H9 (cell line): ENCODE data around the gene THAP4. TPM values are rescaled to one million over a fixed set of nuclear protein-coding genes. Genes with fewer than 3 reads are reported as not detected.
A peak's percentile ranks its signal among the peaks of the same experiment; 100 is the strongest.

Source experiments
- DNase-seq: peaks from one replicate; pipeline ENCODE4 v3.0.0-alpha.2; 2017
- H2AFZ ChIP-seq: one replicate; pipeline ENCODE4 v1.6.1; 2013; ENCODE audit warnings: mild to moderate bottlenecking, low read length, control low read depth, moderate library complexity
- H2AK5ac ChIP-seq: 2 replicates; pipeline ENCODE4 v1.6.1; 2013; ENCODE audit warnings: low read length, control low read depth, mixed read lengths; ENCODE audit not compliant: insufficient read length
- H2BK120ac ChIP-seq: one replicate; pipeline ENCODE4 v1.6.1; 2013; ENCODE audit warnings: low read depth, mild to moderate bottlenecking, low read length, control low read depth, inconsistent platforms; ENCODE audit not compliant: poor library complexity, severe bottlenecking
- H2BK12ac ChIP-seq: 2 replicates; pipeline ENCODE4 v1.6.1; 2013; ENCODE audit warnings: low read length, control low read depth, mixed read lengths, low read depth; ENCODE audit not compliant: insufficient read length
- H2BK15ac ChIP-seq: 2 replicates; pipeline ENCODE4 v1.6.1; 2013; ENCODE audit warnings: low read depth, low read length, control low read depth
- H2BK20ac ChIP-seq: one replicate; pipeline ENCODE4 v1.6.1; 2013; ENCODE audit warnings: low read depth, mild to moderate bottlenecking, low read length, control low read depth, inconsistent platforms; ENCODE audit not compliant: poor library complexity, severe bottlenecking
- H2BK5ac ChIP-seq: 2 replicates; pipeline ENCODE4 v1.6.1; 2013; ENCODE audit warnings: low read length, control low read depth, mixed read lengths; ENCODE audit not compliant: insufficient read length
- H3K14ac ChIP-seq: 2 replicates; pipeline ENCODE4 v1.6.1; 2013; ENCODE audit warnings: low read length, control low read depth; ENCODE audit not compliant: insufficient read depth
- H3K18ac ChIP-seq: 2 replicates; pipeline ENCODE4 v1.6.1; 2013; ENCODE audit warnings: low read depth, mild to moderate bottlenecking, mixed read lengths, low read length, control low read depth; ENCODE audit not compliant: insufficient read length
- H3K23ac ChIP-seq: 2 replicates; pipeline ENCODE4 v1.6.1; 2013; ENCODE audit warnings: low read length, control low read depth, mixed read lengths, low read depth; ENCODE audit not compliant: insufficient read length
- H3K23me2 ChIP-seq: 2 replicates; pipeline ENCODE4 v1.6.1; 2013; ENCODE audit warnings: low read depth, mild to moderate bottlenecking, mixed read lengths, low read length, control low read depth; ENCODE audit not compliant: insufficient read length, poor library complexity, severe bottlenecking
- H3K27ac ChIP-seq: 2 replicates; pipeline ENCODE4 v1.5.1; 2013; ENCODE audit warnings: low read length, control low read depth, mixed read lengths, low read depth; ENCODE audit not compliant: insufficient read length
- H3K27me3 ChIP-seq: 2 replicates; pipeline ENCODE4 v1.6.1; 2013; ENCODE audit warnings: low read length, control low read depth, inconsistent platforms; ENCODE audit not compliant: insufficient read depth
- H3K4ac ChIP-seq: 2 replicates; pipeline ENCODE4 v1.6.1; 2013; ENCODE audit warnings: low read depth, mild to moderate bottlenecking, control low read depth, inconsistent platforms, low read length, moderate library complexity
- H3K4me1 ChIP-seq: 2 replicates; pipeline ENCODE4 v1.6.1; 2013; ENCODE audit warnings: low read length, control low read depth, inconsistent platforms; ENCODE audit not compliant: insufficient read depth
- H3K4me2 ChIP-seq: 2 replicates; pipeline ENCODE4 v1.6.1; 2013; ENCODE audit warnings: low read length, control low read depth, mixed read lengths; ENCODE audit not compliant: insufficient read length, insufficient read depth
- H3K56ac ChIP-seq: 2 replicates; pipeline ENCODE4 v1.6.1; 2013; ENCODE audit warnings: low read depth, mild to moderate bottlenecking, mixed read lengths, low read length, control low read depth; ENCODE audit not compliant: insufficient read length
- H3K79me1 ChIP-seq: 2 replicates; pipeline ENCODE4 v1.6.1; 2013; ENCODE audit warnings: low read depth, mild to moderate bottlenecking, moderate library complexity, low read length, control low read depth, inconsistent platforms; ENCODE audit not compliant: insufficient read depth, poor library complexity, severe bottlenecking
- H3K79me2 ChIP-seq: 2 replicates; pipeline ENCODE4 v1.6.1; 2013; ENCODE audit warnings: low read length, control low read depth, inconsistent platforms; ENCODE audit not compliant: insufficient read depth
- H3K9ac ChIP-seq: 2 replicates; pipeline ENCODE4 v1.6.1; 2013; ENCODE audit warnings: low read length, control low read depth, mixed read lengths; ENCODE audit not compliant: insufficient read length; ENCODE audit errors: extremely low read depth
- H3K9me3 ChIP-seq: one replicate; pipeline ENCODE4 v1.6.1; 2013; ENCODE audit warnings: low read depth, low read length, inconsistent platforms; ENCODE audit not compliant: control insufficient read depth
- H3T11ph ChIP-seq: one replicate; pipeline ENCODE4 v1.6.1; 2013; ENCODE audit warnings: mild to moderate bottlenecking, low read length, control low read depth, inconsistent platforms
- H4K20me1 ChIP-seq: one replicate; pipeline ENCODE4 v1.6.1; 2013; ENCODE audit not compliant: control insufficient read depth, insufficient read length, insufficient read depth
- H4K5ac ChIP-seq: 2 replicates; pipeline ENCODE4 v1.6.1; 2013; ENCODE audit warnings: low read depth, mild to moderate bottlenecking, mixed read lengths, low read length, control low read depth; ENCODE audit not compliant: insufficient read length
- H4K8ac ChIP-seq: replicated peaks from 2 replicates; pipeline ENCODE4 v1.6.1; 2013; ENCODE audit warnings: low read length, control low read depth, mixed read lengths, low read depth; ENCODE audit not compliant: insufficient read length
- H4K91ac ChIP-seq: 2 replicates; pipeline ENCODE4 v1.6.1; 2013; ENCODE audit warnings: low read depth, mild to moderate bottlenecking, moderate library complexity, mixed read lengths, low read length, control low read depth; ENCODE audit not compliant: insufficient read length
- H3K27ac Mint-ChIP-seq, 3 experiments: 2 replicates in 2 of 3; 3 replicates in 1 of 3; pipeline ENCODE4 v1.8.0; 2020 to 2021; ENCODE audit warnings: mixed read lengths in 3 of 3, mild to moderate bottlenecking in 1 of 3, moderate library complexity in 1 of 3
- H3K27me3 Mint-ChIP-seq: 2 replicates; pipeline ENCODE4 v1.8.0; 2021; ENCODE audit warnings: low read depth, mild to moderate bottlenecking, moderate library complexity, mixed read lengths
- H3K36me3 Mint-ChIP-seq, 3 experiments: 2 replicates in 2 of 3; 3 replicates in 1 of 3; pipeline ENCODE4 v1.8.0; 2020 to 2021; ENCODE audit warnings: low read depth in 3 of 3, mixed read lengths in 3 of 3; ENCODE audit not compliant: insufficient read depth in 1 of 3
- H3K4me1 Mint-ChIP-seq, 2 experiments: 2 replicates each; pipeline ENCODE4 v1.8.0; 2020; ENCODE audit warnings: mixed read lengths in 2 of 2
- H3K4me3 Mint-ChIP-seq, 2 experiments: 2 replicates in 1 of 2; 3 replicates in 1 of 2; pipeline ENCODE4 v1.8.0; 2020 to 2021; ENCODE audit warnings: mild to moderate bottlenecking in 2 of 2, mixed read lengths in 2 of 2, moderate library complexity in 1 of 2
- H3K9me3 Mint-ChIP-seq, 2 experiments: 2 replicates in 1 of 2; 3 replicates in 1 of 2; pipeline ENCODE4 v1.8.0; 2020; ENCODE audit warnings: mild to moderate bottlenecking in 2 of 2, mixed read lengths in 2 of 2, moderate library complexity in 1 of 2
- WGBS: extraction: QIAGEN DNeasy Blood & Tissue Kit; methylation state at CpG from one replicate; pipeline ENCODE4 v1.1.7; 2013; ENCODE audit warnings: missing lambda C conversion rate, low lambda C conversion rate, mixed read lengths; ENCODE audit not compliant: insufficient read length; ENCODE audit errors: extremely low coverage; 5-methylcytosine and 5-hydroxymethylcytosine counted together
- total RNA-seq: library from RNA; stranded (reverse); gene quantifications from 2 replicates; pipeline ENCODE4 v1.2.1, GENCODE V29; 2021
- TF ChIP-seq, protein P1 (sequence below): fragments of 200-600 bp; sonication (generic); conservative IDR thresholded peaks from 3 replicates; pipeline ENCODE4 v1.8.0; 2021; ENCODE audit warnings: antibody characterized with exemption, mild to moderate bottlenecking

Gene THAP4
- total RNA-seq, 1 experiment from 2014 or later = 70.6 TPM

DNA sequence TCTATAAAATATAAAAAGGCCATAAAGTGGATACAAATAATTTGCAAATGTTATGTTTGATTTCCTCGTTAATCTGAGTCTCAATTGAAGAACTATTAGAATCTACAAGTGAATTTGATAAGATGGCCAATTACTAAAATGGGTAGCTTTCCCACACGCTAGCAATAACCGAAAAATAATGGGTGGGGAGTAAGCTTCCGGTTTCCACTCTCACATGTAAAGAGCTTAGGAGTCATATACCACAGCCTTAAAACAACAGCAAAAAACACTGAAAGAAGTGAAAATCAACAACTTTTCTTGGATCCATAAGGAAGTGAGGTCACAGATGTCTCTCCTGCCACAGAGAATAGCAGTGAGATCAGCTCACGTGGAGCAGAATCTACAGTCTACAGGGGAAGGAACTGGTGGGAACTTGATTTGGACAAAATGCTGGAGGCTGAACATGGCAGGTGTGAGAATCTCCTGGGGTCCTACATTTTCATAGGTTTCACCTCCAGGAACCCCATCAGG is 18.6 kb downstream of the THAP4 start:
- H2BK15ac ChIP-seq = no peak overlapping the region
- peaks cover 12 to 16% of the 10 kb centered on the region in 2 experiments for H3K4me1 Mint-ChIP-seq
- DNase-seq = no peak
- no peak overlapping the region for H2BK12ac ChIP-seq
- H2AFZ ChIP-seq = no peak overlapping the region
- H3K79me2 ChIP-seq = no peaks in the 10 kb centered on the region; the same call in 1 of the 2 replicates
- no peak overlapping the region for H3K18ac ChIP-seq
- H3K4me2 ChIP-seq = no peak overlapping the region
- no peak overlapping the region for H3K14ac ChIP-seq
- H3K9me3 ChIP-seq = no peaks in the 10 kb centered on the region
- no peak overlapping the region for H2AK5ac ChIP-seq
- H3K4ac ChIP-seq = no peak overlapping the region
- TF ChIP-seq, protein P1, sequence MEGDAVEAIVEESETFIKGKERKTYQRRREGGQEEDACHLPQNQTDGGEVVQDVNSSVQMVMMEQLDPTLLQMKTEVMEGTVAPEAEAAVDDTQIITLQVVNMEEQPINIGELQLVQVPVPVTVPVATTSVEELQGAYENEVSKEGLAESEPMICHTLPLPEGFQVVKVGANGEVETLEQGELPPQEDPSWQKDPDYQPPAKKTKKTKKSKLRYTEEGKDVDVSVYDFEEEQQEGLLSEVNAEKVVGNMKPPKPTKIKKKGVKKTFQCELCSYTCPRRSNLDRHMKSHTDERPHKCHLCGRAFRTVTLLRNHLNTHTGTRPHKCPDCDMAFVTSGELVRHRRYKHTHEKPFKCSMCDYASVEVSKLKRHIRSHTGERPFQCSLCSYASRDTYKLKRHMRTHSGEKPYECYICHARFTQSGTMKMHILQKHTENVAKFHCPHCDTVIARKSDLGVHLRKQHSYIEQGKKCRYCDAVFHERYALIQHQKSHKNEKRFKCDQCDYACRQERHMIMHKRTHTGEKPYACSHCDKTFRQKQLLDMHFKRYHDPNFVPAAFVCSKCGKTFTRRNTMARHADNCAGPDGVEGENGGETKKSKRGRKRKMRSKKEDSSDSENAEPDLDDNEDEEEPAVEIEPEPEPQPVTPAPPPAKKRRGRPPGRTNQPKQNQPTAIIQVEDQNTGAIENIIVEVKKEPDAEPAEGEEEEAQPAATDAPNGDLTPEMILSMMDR = no peak
- no peak overlapping the region for H3K56ac ChIP-seq
- peaks cover 5 to 26% (median 13%) of the 10 kb centered on the region in 3 experiments; a peak in 6 of 7 replicates for H3K36me3 Mint-ChIP-seq
- H3K23ac ChIP-seq = no peak overlapping the region
- H3K27me3 ChIP-seq = no peaks in the 10 kb centered on the region
- H4K8ac ChIP-seq = no peak overlapping the region
- no peak overlapping the region for H3K9ac ChIP-seq
- H2BK5ac ChIP-seq = no peak overlapping the region
- H4K20me1 ChIP-seq = no peaks in the 10 kb centered on the region
- H2BK120ac ChIP-seq = no peak overlapping the region
- WGBS = no CpG with 5 or more reads among the region's 5 CpGs
- H3K23me2 ChIP-seq = no peaks in the 10 kb centered on the region
- H3K27me3 Mint-ChIP-seq = no peaks in the 10 kb centered on the region
- H3K4me1 ChIP-seq = peaks cover 4% of the 10 kb centered on the region; the same call in 1 of the 2 replicates
- no peaks in the 10 kb centered on the region for H3K79me1 ChIP-seq
- H3K27ac ChIP-seq = no peak overlapping the region
- H3T11ph ChIP-seq = no peak overlapping the region
- H3K4me3 Mint-ChIP-seq = 0 out of 5 replicates have a peak overlapping the region, but pooled peaks of 1 of the 2 experiments have one; percentile 9
- no peak overlapping the region for H4K91ac ChIP-seq
- H4K5ac ChIP-seq = no peak overlapping the region
- peak overlapping the region; percentile 75 to 91 (median 86) for H3K27ac Mint-ChIP-seq
- no peak overlapping the region for H2BK20ac ChIP-seq
- H3K9me3 Mint-ChIP-seq = peaks cover 0 to 3% of the 10 kb centered on the region in 2 experiments; a peak in 3 of 5 replicates
